CD14-positive monocyte (primary cell): ENCODE measurements around the gene DSCAML1. TPM values are rescaled to one million over a fixed set of nuclear protein-coding genes. Genes with fewer than 3 reads are reported as not detected.

Experiments
- DNase-seq, 3 donors: peaks; one replicate each; pipeline ENCODE4 v3.0.0-alpha.2; 2011 to 2022
- H2AFZ ChIP-seq: 2 replicates; pipeline ENCODE4 v1.6.0; 2012; ENCODE audit warnings: mild to moderate bottlenecking, low read depth, low read length, inconsistent platforms; ENCODE audit not compliant: insufficient read depth, poor library complexity, severe bottlenecking
- H3K27ac ChIP-seq, 2 donors: 1 replicate in 1 of 2; 2 replicates in 1 of 2; pipeline ENCODE4 v1.5.1; 2012 to 2013; ENCODE audit warnings: low read length in 2 of 2, control low read depth in 1 of 2, inconsistent platforms in 1 of 2, low read depth in 1 of 2, mild to moderate bottlenecking in 1 of 2
- H3K27me3 ChIP-seq, 2 donors: one replicate each; pipeline versions ENCODE4 v1.6.0 to v1.6.1; 2011 to 2013; ENCODE audit warnings: low read length in 2 of 2; ENCODE audit not compliant: control insufficient read depth in 2 of 2, insufficient read depth in 2 of 2
- H3K36me3 ChIP-seq, 2 donors: replicated peaks in 1 of 2; 1 replicate in 1 of 2; 2 replicates in 1 of 2; pipeline versions ENCODE4 v1.5.1 to v1.6.1; 2012 to 2013; ENCODE audit warnings: low read length in 2 of 2, control low read depth in 1 of 2, inconsistent platforms in 1 of 2, mild to moderate bottlenecking in 1 of 2; ENCODE audit not compliant: insufficient read depth in 2 of 2, control insufficient read depth in 1 of 2
- H3K4me1 ChIP-seq, 2 donors: 1 replicate in 1 of 2; 2 replicates in 1 of 2; pipeline versions ENCODE4 v1.5.1 to v1.6.1; 2012 to 2013; ENCODE audit warnings: low read length in 2 of 2, control low read depth in 1 of 2, inconsistent platforms in 1 of 2, mild to moderate bottlenecking in 1 of 2, moderate library complexity in 1 of 2; ENCODE audit not compliant: insufficient read depth in 2 of 2, control insufficient read depth in 1 of 2
- H3K4me2 ChIP-seq: replicated peaks from 2 replicates; pipeline ENCODE3; 2012; ENCODE audit warnings: low read length, moderate library complexity, mild to moderate bottlenecking; ENCODE audit not compliant: poor library complexity, severe bottlenecking; ENCODE audit errors: extremely low read depth
- H3K4me3 ChIP-seq, 3 experiments: fragments of 200-600 bp in 1 of 3; sonication (generic) in 1 of 3; replicated peaks in 1 of 3; 1 replicate in 2 of 3; 2 replicates in 1 of 3; pipeline ENCODE4 v1.5.1; 2011 to 2013; ENCODE audit warnings: low read length in 3 of 3, mild to moderate bottlenecking in 3 of 3, control low read depth in 2 of 3, low read depth in 2 of 3, inconsistent platforms in 1 of 3, moderate library complexity in 1 of 3
- H3K79me2 ChIP-seq: 2 replicates; pipeline ENCODE4 v1.6.0; 2012; ENCODE audit warnings: mild to moderate bottlenecking, control low read depth, inconsistent platforms, low read length, moderate library complexity; ENCODE audit not compliant: insufficient read depth
- H3K9ac ChIP-seq: 2 replicates; pipeline ENCODE4 v1.6.0; 2017; ENCODE audit warnings: low read length, mild to moderate bottlenecking; ENCODE audit not compliant: insufficient read depth, poor library complexity, severe bottlenecking
- H3K9me3 ChIP-seq, 2 donors: replicated peaks in 1 of 2; 1 replicate in 1 of 2; 2 replicates in 1 of 2; pipeline versions ENCODE4 v1.5.1 to v1.6.1; 2012 to 2013; ENCODE audit warnings: low read length in 2 of 2, control low read depth in 1 of 2; ENCODE audit not compliant: control insufficient read depth in 1 of 2, insufficient read depth in 1 of 2
- H4K20me1 ChIP-seq: 2 replicates; pipeline ENCODE4 v1.6.0; 2012; ENCODE audit warnings: mild to moderate bottlenecking, low read length, control low read depth, moderate library complexity; ENCODE audit not compliant: insufficient read depth
- H3K27ac Mint-ChIP-seq, 7 donors: one replicate each; pipeline ENCODE4 v1.8.0; 2020; ENCODE audit warnings: mild to moderate bottlenecking in 7 of 7, mixed read lengths in 7 of 7, moderate library complexity in 6 of 7, inconsistent platforms in 2 of 7
- H3K27me3 Mint-ChIP-seq, 3 donors: one replicate each; pipeline ENCODE4 v1.8.0; 2021 to 2022; ENCODE audit warnings: low read depth in 3 of 3, mild to moderate bottlenecking in 3 of 3, mixed read lengths in 3 of 3, moderate library complexity in 3 of 3, inconsistent platforms in 1 of 3
- H3K36me3 Mint-ChIP-seq, 2 donors: one replicate each; pipeline ENCODE4 v1.8.0; 2020; ENCODE audit warnings: mixed read lengths in 2 of 2, inconsistent platforms in 1 of 2, mild to moderate bottlenecking in 1 of 2
- H3K4me1 Mint-ChIP-seq: one replicate; pipeline ENCODE4 v1.8.0; 2020; ENCODE audit warnings: mild to moderate bottlenecking, mixed read lengths
- H3K4me3 Mint-ChIP-seq, 2 donors: one replicate each; pipeline ENCODE4 v1.8.0; 2020; ENCODE audit warnings: mild to moderate bottlenecking in 2 of 2, mixed read lengths in 2 of 2, moderate library complexity in 1 of 2
- H3K9me3 Mint-ChIP-seq, 7 donors: one replicate each; pipeline ENCODE4 v1.8.0; 2020 to 2022; ENCODE audit warnings: mixed read lengths in 7 of 7, mild to moderate bottlenecking in 6 of 7, moderate library complexity in 6 of 7, inconsistent platforms in 2 of 7
- CTCF ChIP-seq: fragments of 200-600 bp; IDR thresholded peaks from one replicate; pipeline ENCODE4 v1.8.0; 2022; ENCODE audit warnings: antibody characterized with exemption, mild to moderate bottlenecking
- WGBS: methylation state at CpG from one replicate; pipeline ENCODE4 v1.1.5; 2013; ENCODE audit warnings: missing lambda C conversion rate; ENCODE audit not compliant: insufficient coverage; 5-methylcytosine and 5-hydroxymethylcytosine counted together
- intact Hi-C, 2 donors: fragments of 100-400 bp; cut with micrococcal nuclease; formaldehyde crosslinking; loops; one replicate each; pipeline versions ENCODE4 v1.15.0 to v1.15.1; 2023
- polyA plus RNA-seq, 3 donors: library from polyadenylated mRNA; depleted of rRNA in 1 of 3; unstranded in 2 of 3; stranded (reverse) in 1 of 3; fragments of 300-500 nt in 2 of 3; fragments of >200 nt in 1 of 3; fragmentation: Illumina TruSeq in 2 of 3; gene quantifications; 1 replicate in 2 of 3; 2 replicates in 1 of 3; pipeline ENCODE4 v1.2.3, GENCODE V29; 2012 to 2021

The DSCAML1 gene
- polyA plus RNA-seq, 3 donors, result not detected

- Histone ChIP-seq H4K20me1 (no peaks in the 10 kb centered on the region), H3K36me3 (no peaks in the 10 kb centered on the region), H3K4me1 (no peaks in the 10 kb centered on the region), H3K27me3 (no peaks in the 10 kb centered on the region), H3K9me3 (no peaks in the 10 kb centered on the region), H2AFZ (no peak overlapping the region), H3K4me3 (no peak overlapping the region), H3K4me2 (no peak overlapping the region), H3K79me2 (no peaks in the 10 kb centered on the region), H3K9ac (no peak overlapping the region), H3K27ac (no peak overlapping the region)
- TF ChIP-seq CTCF, result no peak
- no peak for DNase-seq
- H3K27ac Mint-ChIP-seq, result peak overlapping the region in 1 of 7 donors; percentile 28
- WGBS, result 84% methylated on average over 4 of the region's 5 CpGs
- peaks cover 8% of the 10 kb centered on the region for H3K4me1 Mint-ChIP-seq
- H3K36me3 Mint-ChIP-seq, result no peaks in the 10 kb centered on the region
- no peak overlapping the region for H3K4me3 Mint-ChIP-seq
- H3K27me3 Mint-ChIP-seq, result peaks cover 8 to 13% (median 13%) of the 10 kb centered on the region in 3 donors
- H3K9me3 Mint-ChIP-seq, result peaks cover 0 to 2% (median 0%) of the 10 kb centered on the region in 7 donors
- intact Hi-C loops, result no loop called here
These were observed 237.3 kb downstream of the DSCAML1 start for GRCh38 chr11:117559698-117560097.

- no peak overlapping the region for H3K27ac ChIP-seq
- DNase-seq, result no peak
- H3K4me3 ChIP-seq, result no peak overlapping the region
- Mint-ChIP-seq H3K4me1 (peaks cover 8% of the 10 kb centered on the region), H3K36me3 (no peaks in the 10 kb centered on the region), H3K4me3 (no peak overlapping the region), H3K9me3 (peaks cover 0 to 2% (median 0%) of the 10 kb centered on the region in 7 donors), H3K27me3 (peaks cover 7 to 15% (median 13%) of the 10 kb centered on the region in 3 donors), H3K27ac (no peak overlapping the region)
- H3K9ac ChIP-seq, result no peak overlapping the region
- no peak overlapping the region for H2AFZ ChIP-seq
- no peaks in the 10 kb centered on the region for H3K9me3 ChIP-seq
- no peaks in the 10 kb centered on the region for H3K27me3 ChIP-seq
- no peaks in the 10 kb centered on the region for H4K20me1 ChIP-seq
- H3K4me2 ChIP-seq, result no peak overlapping the region
- no peak for TF ChIP-seq CTCF
- no peaks in the 10 kb centered on the region for H3K79me2 ChIP-seq
- H3K36me3 ChIP-seq, result no peaks in the 10 kb centered on the region
- intact Hi-C loops, result no loop called here
- 92% methylated on average over 6 of the region's 7 CpGs for WGBS
- H3K4me1 ChIP-seq, result no peaks in the 10 kb centered on the region
These were observed 239.7 kb downstream of the DSCAML1 start for GRCh38 chr11:117557361-117557760.
